Thoracic aorta (tissue), 2 donors: ENCODE results near the gene GNAS. TPM values are rescaled to one million over a fixed set of nuclear protein-coding genes. Genes with fewer than 3 reads are reported as not detected.
A peak's percentile ranks its signal among the peaks of the same experiment; 100 is the strongest.

Experiments
- ATAC-seq: fragments of 150-250 bp; one replicate; pipeline ENCODE4 v1.8.0; 2017; ENCODE audit warnings: low read depth; ENCODE audit not compliant: insufficient number of reproducible peaks, low FRiP score
- DNase-seq: peaks from one replicate; pipeline ENCODE4 v3.0.0-alpha.2; 2020; ENCODE audit warnings: low spot score
- H3K27ac ChIP-seq, 2 donors: fragments of 200-600 bp; sonication (generic); 1 replicate in 1 of 2; 2 replicates in 1 of 2; pipeline ENCODE4 v1.5.1; 2016; ENCODE audit warnings: mild to moderate bottlenecking in 2 of 2, moderate library complexity in 2 of 2
- H3K27me3 ChIP-seq: fragments of 200-600 bp; sonication (generic); replicated peaks from 2 replicates; pipeline ENCODE4 v1.6.0; 2016; ENCODE audit warnings: mild to moderate bottlenecking; ENCODE audit not compliant: insufficient read depth
- H3K36me3 ChIP-seq: fragments of 200-600 bp; sonication (generic); one replicate; pipeline ENCODE4 v1.5.1; 2016
- H3K4me1 ChIP-seq, 2 donors: fragments of 200-600 bp; sonication (generic); 1 replicate in 1 of 2; 2 replicates in 1 of 2; pipeline versions ENCODE4 v1.5.1 to v1.6.0; 2016; ENCODE audit warnings: low read depth in 2 of 2, mild to moderate bottlenecking in 1 of 2; ENCODE audit not compliant: control insufficient read depth in 1 of 2
- H3K4me3 ChIP-seq: fragments of 200-600 bp; sonication (generic); 2 replicates; pipeline ENCODE4 v1.5.1; 2016; ENCODE audit warnings: mild to moderate bottlenecking
- H3K9me3 ChIP-seq: fragments of 200-600 bp; sonication (generic); 2 replicates; pipeline ENCODE4 v1.5.1; 2016
- CTCF ChIP-seq: fragments of 200-600 bp; sonication (generic); IDR thresholded peaks from one replicate; pipeline ENCODE4 v1.5.1; 2019; ENCODE audit warnings: antibody characterized with exemption
- total RNA-seq, 2 donors: library from RNA; depleted of rRNA; stranded (reverse); fragments of >200 nt; gene quantifications; one replicate each; pipeline versions ENCODE4 v1.1.0 to v1.2.3, GENCODE V29; 2016

The GNAS gene
- total RNA-seq, 2 donors from 2014 or later: 742 to 943 TPM

GRCh38 chr20:58893355-58894120 is 41.0 kb downstream of the GNAS start:
- peaks cover 47 to 54% of the 10 kb centered on the region in 2 donors for H3K4me1 ChIP-seq
- no peak for TF ChIP-seq CTCF
- no peaks in the 10 kb centered on the region for H3K9me3 ChIP-seq
- H3K36me3 ChIP-seq: no peaks in the 10 kb centered on the region
- H3K27me3 ChIP-seq: no peaks in the 10 kb centered on the region
- peak overlapping the region; percentile 96 for H3K4me3 ChIP-seq
- ATAC-seq (no peak), DNase-seq (no peak)
- peak overlapping the region; percentile 99 to 100 for H3K27ac ChIP-seq

DNA sequence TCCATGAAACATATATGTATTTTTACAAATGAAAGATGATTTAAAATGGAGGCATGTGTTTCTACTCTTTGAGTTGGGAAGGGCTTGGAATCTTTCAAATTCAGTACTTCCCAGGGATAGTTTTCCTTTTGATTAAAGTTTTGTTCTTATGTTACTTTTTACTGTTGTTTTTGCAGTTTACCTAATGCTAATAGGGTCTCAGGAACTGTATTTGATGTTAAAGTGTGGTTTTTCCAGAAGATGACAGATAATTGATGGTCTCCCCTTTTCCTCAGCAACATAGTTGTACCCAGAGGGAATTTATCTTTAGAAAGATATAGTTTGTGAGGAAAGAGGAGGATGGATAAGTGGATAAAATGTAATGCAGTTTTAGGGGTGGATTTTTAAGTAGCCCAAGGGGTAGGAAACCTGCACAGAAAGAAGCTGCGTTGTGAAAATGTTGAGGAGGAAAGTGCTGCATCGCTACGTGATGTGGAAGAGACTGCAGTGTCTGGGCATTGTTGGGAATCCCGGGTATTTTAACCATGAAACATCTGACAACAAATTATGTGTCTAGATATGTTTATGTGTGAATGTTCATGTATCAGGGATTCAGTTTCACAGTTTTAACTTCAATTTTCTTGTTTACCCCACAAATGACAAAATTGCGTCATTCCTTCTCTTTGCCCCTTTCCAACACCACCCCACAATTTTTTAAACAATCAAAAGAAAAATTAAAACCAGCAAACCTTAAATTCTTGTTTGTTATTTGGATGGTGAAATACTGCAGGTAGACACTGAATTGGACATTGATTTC is 42.3 kb downstream of the GNAS start:
- Histone ChIP-seq H3K4me1 (peaks cover 51 to 65% of the 10 kb centered on the region in 2 donors), H3K36me3 (no peaks in the 10 kb centered on the region), H3K27me3 (no peaks in the 10 kb centered on the region), H3K9me3 (no peaks in the 10 kb centered on the region), H3K27ac (peak overlapping the region; percentile 47 to 99), H3K4me3 (peak overlapping the region; percentile 96)
- no peak for TF ChIP-seq CTCF
- DNase-seq: no peak
- no peak for ATAC-seq

- Histone ChIP-seq H3K36me3 (no peaks in the 10 kb centered on the region), H3K27ac (peak overlapping the region; percentile 10 to 99), H3K9me3 (no peaks in the 10 kb centered on the region), H3K4me3 (peak overlapping the region; percentile 96), H3K27me3 (no peaks in the 10 kb centered on the region), H3K4me1 (peaks cover 55 to 73% of the 10 kb centered on the region in 2 donors)
- no peak for TF ChIP-seq CTCF
- DNase-seq (no peak), ATAC-seq (no peak)
These were observed 43.1 kb downstream of the GNAS start for GRCh38 chr20:58895448-58896180.

GRCh38 chr20:58896820-58897219 is 44.3 kb downstream of the GNAS start:
- DNase-seq (no peak), ATAC-seq (no peak)
- H3K27me3 ChIP-seq: no peaks in the 10 kb centered on the region
- peaks cover 55 to 84% of the 10 kb centered on the region in 2 donors for H3K4me1 ChIP-seq
- no peak for TF ChIP-seq CTCF
- no peak overlapping the region for H3K4me3 ChIP-seq
- H3K27ac ChIP-seq: peak overlapping the region in 1 of 2 donors; percentile 10
- H3K9me3 ChIP-seq: no peaks in the 10 kb centered on the region
- H3K36me3 ChIP-seq: no peaks in the 10 kb centered on the region

GRCh38 chr20:58897488-58897887 is 45.0 kb downstream of the GNAS start:
- TF ChIP-seq CTCF: no peak
- Histone ChIP-seq H3K27me3 (no peaks in the 10 kb centered on the region), H3K27ac (peak overlapping the region in 1 of 2 donors; percentile 21), H3K9me3 (no peaks in the 10 kb centered on the region), H3K4me1 (peaks cover 55 to 90% of the 10 kb centered on the region in 2 donors), H3K4me3 (peak overlapping the region; percentile 22), H3K36me3 (no peaks in the 10 kb centered on the region)
- ATAC-seq (no peak), DNase-seq (no peak)
